ENCODE data around the gene DIAPH2. TPM values are rescaled to one million over a fixed set of nuclear protein-coding genes. Genes with fewer than 3 reads are reported as not detected.

DIAPH2 gene
- total and polyA plus RNA-seq, 2 of the 13 experiments (the other 11 are each of a cell fraction or from before 2014, with no cell fraction given): 2.1 to 8.5 TPM

DNA sequence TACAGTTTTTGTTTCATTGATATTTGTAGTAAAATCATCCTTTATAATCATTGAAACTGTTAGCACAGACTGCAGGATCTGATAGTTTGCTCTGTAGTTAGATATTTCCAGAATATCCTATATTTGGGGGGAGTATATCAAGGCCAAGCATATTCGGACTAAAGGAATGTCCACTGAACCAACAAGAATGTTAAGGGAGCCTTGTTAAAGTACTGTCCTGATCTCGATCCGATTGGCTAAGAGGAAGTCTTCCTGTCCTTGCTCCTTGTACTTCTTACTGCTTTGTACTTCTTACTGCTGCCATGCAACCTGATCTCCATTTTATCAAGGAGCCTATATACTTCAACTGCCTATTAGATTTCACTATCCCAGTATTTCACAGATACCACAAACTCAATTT, 648.3 kb downstream of the DIAPH2 start:
- H3K4me1 ChIP-seq (ENCODE audit: insufficient read depth, low read length): no peaks in the 10 kb centered on the region
- no peak overlapping the region for H3K27ac ChIP-seq (ENCODE audit: extremely low read length, insufficient read depth, low read length)
- 100% methylated on average over 3 of the region's 3 CpGs for WGBS (ENCODE audit: low lambda C conversion rate)
- ChIA-PET POLR2A (no interaction called here), CTCF (ENCODE audit: low intra/inter-chr PET ratio, low total read pairs) (no interaction called here)
- no TSS peak for BruUV-seq (replicated peaks)
- no peak overlapping the region for H3K4me2 ChIP-seq (ENCODE audit: low read depth, low read length)
- no peaks in the 10 kb centered on the region for H3K79me2 ChIP-seq (ENCODE audit: insufficient read depth, low read length)
- FAIRE-seq (no peak), ATAC-seq (no peak), DNase-seq (ENCODE audit: low spot score) (no peak)
- no peaks in the 10 kb centered on the region for H4K20me1 ChIP-seq (ENCODE audit: insufficient read depth, low read length)
- TF ChIP-seq ZNF530 (CRISPR knock-in tag; IDR thresholded peaks at IDR 0.05; ENCODE audit: low read depth): no peak
- intact Hi-C loops (cut with micrococcal nuclease; ENCODE audit: unreplicated experiment): no loop called here
- H3K36me3 ChIP-seq (replicated peaks in 1 of 2; ENCODE audit: control insufficient read depth in 1 of 2, insufficient read depth in 2 of 2, low read length in 2 of 2): no peaks in the 10 kb centered on the region
- H3K9me3 ChIP-seq (ENCODE audit: low read length): no peaks in the 10 kb centered on the region
- no peak overlapping the region for H2AFZ ChIP-seq (ENCODE audit: low read length)
- H3K27me3 ChIP-seq (ENCODE audit: control insufficient read depth in 1 of 2, insufficient read depth in 2 of 2, low read length in 2 of 2): no peaks in the 10 kb centered on the region
- in situ Hi-C loops (cut with HindIII; ENCODE audit: extremely low pct_ligation_motif_present, low pct_unique_long_range_greater_than_20kb): no loop called here
- H3K4me3 ChIP-seq (replicated peaks in 1 of 3; ENCODE audit: insufficient read depth in 1 of 3, low read depth in 2 of 3, low read length in 3 of 3): no peak overlapping the region
- no peak overlapping the region for H3K9ac ChIP-seq (ENCODE audit: insufficient read depth, low read depth, low read length)

DNA sequence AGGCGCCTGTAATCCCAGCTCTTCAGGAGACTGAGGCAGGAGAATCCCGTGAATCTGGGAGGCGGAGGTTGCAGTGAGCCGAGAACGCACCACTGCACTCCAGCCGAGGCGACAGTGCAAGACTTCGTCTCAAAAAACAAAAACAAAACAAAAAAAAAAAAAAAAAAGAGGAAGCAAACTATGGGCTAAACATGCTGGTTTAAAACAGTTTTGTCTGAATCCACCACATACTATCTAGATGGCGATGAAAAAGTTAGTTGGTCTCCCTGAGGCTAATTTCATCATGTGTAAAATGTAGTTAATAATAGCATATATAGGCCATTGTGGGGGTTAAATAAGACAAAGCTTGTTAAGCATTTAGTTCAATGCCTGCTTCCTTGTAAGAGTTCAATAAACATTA, 650.2 kb downstream of the DIAPH2 start:
- ATAC-seq: no peak
- no TSS peak for BruUV-seq (replicated peaks)
- Histone ChIP-seq H3K27me3 (ENCODE audit: control insufficient read depth in 1 of 2, insufficient read depth in 2 of 2, low read length in 2 of 2) (no peaks in the 10 kb centered on the region), H4K20me1 (ENCODE audit: insufficient read depth, low read length) (no peaks in the 10 kb centered on the region), H3K79me2 (ENCODE audit: insufficient read depth, low read length) (no peaks in the 10 kb centered on the region), H3K4me1 (ENCODE audit: insufficient read depth, low read length) (no peaks in the 10 kb centered on the region), H3K4me2 (ENCODE audit: low read depth, low read length) (no peak overlapping the region), H3K9me3 (ENCODE audit: low read length) (no peaks in the 10 kb centered on the region), H3K36me3 (replicated peaks in 1 of 2; ENCODE audit: control insufficient read depth in 1 of 2, insufficient read depth in 2 of 2, low read length in 2 of 2) (no peaks in the 10 kb centered on the region), H3K9ac (ENCODE audit: insufficient read depth, low read depth, low read length) (no peak overlapping the region), H2AFZ (ENCODE audit: low read length) (no peak overlapping the region), H3K27ac (ENCODE audit: extremely low read length, insufficient read depth, low read length) (no peak overlapping the region), H3K4me3 (replicated peaks in 1 of 3; ENCODE audit: insufficient read depth in 1 of 3, low read depth in 2 of 3, low read length in 3 of 3) (no peak overlapping the region)
- intact Hi-C loops (cut with micrococcal nuclease; ENCODE audit: unreplicated experiment): no loop called here
- CTCF ChIA-PET (ENCODE audit: low intra/inter-chr PET ratio, low total read pairs): no interaction called here
- 97% methylated on average over 9 of the region's 9 CpGs for WGBS (ENCODE audit: low lambda C conversion rate)
- in situ Hi-C loops (cut with HindIII; ENCODE audit: extremely low pct_ligation_motif_present, low pct_unique_long_range_greater_than_20kb): no loop called here
- DNase-seq (ENCODE audit: low spot score): no peak
- FAIRE-seq: no peak
- TF ChIP-seq, protein P1, sequence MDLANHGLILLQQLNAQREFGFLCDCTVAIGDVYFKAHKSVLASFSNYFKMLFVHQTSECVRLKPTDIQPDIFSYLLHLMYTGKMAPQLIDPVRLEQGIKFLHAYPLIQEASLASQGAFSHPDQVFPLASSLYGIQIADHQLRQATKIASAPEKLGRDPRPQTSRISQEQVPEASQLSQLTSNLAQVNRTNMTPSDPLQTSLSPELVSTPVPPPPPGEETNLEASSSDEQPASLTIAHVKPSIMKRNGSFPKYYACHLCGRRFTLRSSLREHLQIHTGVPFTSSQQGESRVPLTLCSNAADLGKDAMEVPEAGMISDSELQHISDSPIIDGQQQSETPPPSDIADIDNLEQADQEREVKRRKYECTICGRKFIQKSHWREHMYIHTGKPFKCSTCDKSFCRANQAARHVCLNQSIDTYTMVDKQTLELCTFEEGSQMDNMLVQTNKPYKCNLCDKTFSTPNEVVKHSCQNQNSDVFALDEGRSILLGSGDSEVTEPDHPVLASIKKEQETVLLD (CRISPR knock-in tag; IDR thresholded peaks at IDR 0.05; ENCODE audit: low read depth): no peak
- TF ChIP-seq, protein P2, sequence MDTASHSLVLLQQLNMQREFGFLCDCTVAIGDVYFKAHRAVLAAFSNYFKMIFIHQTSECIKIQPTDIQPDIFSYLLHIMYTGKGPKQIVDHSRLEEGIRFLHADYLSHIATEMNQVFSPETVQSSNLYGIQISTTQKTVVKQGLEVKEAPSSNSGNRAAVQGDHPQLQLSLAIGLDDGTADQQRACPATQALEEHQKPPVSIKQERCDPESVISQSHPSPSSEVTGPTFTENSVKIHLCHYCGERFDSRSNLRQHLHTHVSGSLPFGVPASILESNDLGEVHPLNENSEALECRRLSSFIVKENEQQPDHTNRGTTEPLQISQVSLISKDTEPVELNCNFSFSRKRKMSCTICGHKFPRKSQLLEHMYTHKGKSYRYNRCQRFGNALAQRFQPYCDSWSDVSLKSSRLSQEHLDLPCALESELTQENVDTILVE (CRISPR knock-in tag; IDR thresholded peaks at IDR 0.05): no peak
- TF ChIP-seq RBAK (CRISPR knock-in tag; IDR thresholded peaks at IDR 0.05) (no peak), ZSCAN31 (CRISPR knock-in tag; IDR thresholded peaks at IDR 0.05; ENCODE audit: low read depth) (no peak), U2AF1 (optimal IDR thresholded peaks at IDR 0.05; ENCODE audit: low read depth, low read length) (no peak), REPIN1 (CRISPR knock-in tag; IDR thresholded peaks at IDR 0.05; ENCODE audit: borderline replicate concordance, low read depth) (no peak), GTF3A (CRISPR knock-in tag; conservative IDR thresholded peaks at IDR 0.05) (no peak), ZNF678 (CRISPR knock-in tag; IDR thresholded peaks at IDR 0.05) (no peak), ZNF790 (CRISPR knock-in tag; IDR thresholded peaks at IDR 0.05; ENCODE audit: borderline replicate concordance) (no peak), ZNF251 (CRISPR knock-in tag; IDR thresholded peaks at IDR 0.05) (no peak), MXD4 (CRISPR knock-in tag; IDR thresholded peaks at IDR 0.05) (no peak)
- TF ChIP-seq, protein P3, sequence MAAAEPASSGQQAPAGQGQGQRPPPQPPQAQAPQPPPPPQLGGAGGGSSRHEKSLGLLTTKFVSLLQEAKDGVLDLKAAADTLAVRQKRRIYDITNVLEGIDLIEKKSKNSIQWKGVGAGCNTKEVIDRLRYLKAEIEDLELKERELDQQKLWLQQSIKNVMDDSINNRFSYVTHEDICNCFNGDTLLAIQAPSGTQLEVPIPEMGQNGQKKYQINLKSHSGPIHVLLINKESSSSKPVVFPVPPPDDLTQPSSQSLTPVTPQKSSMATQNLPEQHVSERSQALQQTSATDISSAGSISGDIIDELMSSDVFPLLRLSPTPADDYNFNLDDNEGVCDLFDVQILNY (CRISPR knock-in tag; conservative IDR thresholded peaks at IDR 0.05): no peak
- TF ChIP-seq, protein P4, sequence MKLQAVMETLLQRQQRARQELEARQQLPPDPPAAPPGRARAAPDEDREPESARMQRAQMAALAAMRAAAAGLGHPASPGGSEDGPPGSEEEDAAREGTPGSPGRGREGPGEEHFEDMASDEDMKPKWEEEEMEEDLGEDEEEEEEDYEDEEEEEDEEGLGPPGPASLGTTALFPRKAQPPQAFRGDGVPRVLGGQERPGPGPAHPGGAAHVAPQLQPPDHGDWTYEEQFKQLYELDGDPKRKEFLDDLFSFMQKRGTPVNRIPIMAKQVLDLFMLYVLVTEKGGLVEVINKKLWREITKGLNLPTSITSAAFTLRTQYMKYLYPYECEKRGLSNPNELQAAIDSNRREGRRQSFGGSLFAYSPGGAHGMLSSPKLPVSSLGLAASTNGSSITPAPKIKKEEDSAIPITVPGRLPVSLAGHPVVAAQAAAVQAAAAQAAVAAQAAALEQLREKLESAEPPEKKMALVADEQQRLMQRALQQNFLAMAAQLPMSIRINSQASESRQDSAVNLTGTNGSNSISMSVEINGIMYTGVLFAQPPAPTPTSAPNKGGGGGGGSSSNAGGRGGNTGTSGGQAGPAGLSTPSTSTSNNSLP (IDR thresholded peaks at IDR 0.05; ENCODE audit: low read depth, low read length): no peak
- POLR2A ChIA-PET: no interaction called here

Data from HepG2 (cell line).